Smooth muscle cell (in vitro differentiated cells): ENCODE measurements around the gene ZNF106. TPM values are rescaled to one million over a fixed set of nuclear protein-coding genes. Genes with fewer than 3 reads are reported as not detected.

Source experiments
- DNase-seq: peaks from one replicate; lab custom pipeline; 2025; ENCODE audit not compliant: unreplicated experiment; lab: John Stamatoyannopoulos, UW
- H2AFZ ChIP-seq: fragments of 200-600 bp; sonication (generic); 2 replicates; pipeline ENCODE4 v1.6.0; 2016; ENCODE audit warnings: antibody characterized with exemption, low read depth, mild to moderate bottlenecking
- H3F3A ChIP-seq: fragments of 200-600 bp; sonication (generic); 2 replicates; pipeline ENCODE4 v1.6.0; 2017; ENCODE audit warnings: antibody characterized with exemption, low read depth
- H3K27ac ChIP-seq: fragments of 200-600 bp; sonication (generic); 2 replicates; pipeline ENCODE4 v1.5.1; 2016; ENCODE audit warnings: low read depth, mild to moderate bottlenecking
- H3K27me3 ChIP-seq: fragments of 200-600 bp; sonication (generic); 2 replicates; pipeline ENCODE4 v1.6.1; 2016; ENCODE audit warnings: low read depth, mild to moderate bottlenecking
- H3K36me3 ChIP-seq: fragments of 200-600 bp; sonication (generic); 2 replicates; pipeline ENCODE4 v1.5.1; 2016; ENCODE audit warnings: low read depth
- H3K4me1 ChIP-seq: fragments of 200-600 bp; sonication (generic); 2 replicates; pipeline ENCODE4 v1.5.1; 2016; ENCODE audit warnings: low read depth
- H3K4me2 ChIP-seq: fragments of 200-600 bp; sonication (generic); 2 replicates; pipeline ENCODE4 v1.6.0; 2016; ENCODE audit warnings: mild to moderate bottlenecking
- H3K4me3 ChIP-seq: fragments of 200-600 bp; sonication (generic); 2 replicates; pipeline ENCODE4 v1.5.1; 2016; ENCODE audit warnings: mild to moderate bottlenecking
- H3K79me2 ChIP-seq: fragments of 200-600 bp; sonication (generic); 2 replicates; pipeline ENCODE4 v1.6.0; 2016; ENCODE audit warnings: low read depth, mild to moderate bottlenecking
- H3K9ac ChIP-seq: fragments of 200-600 bp; sonication (generic); 2 replicates; pipeline ENCODE4 v1.6.0; 2016; ENCODE audit warnings: low read depth
- H3K9me3 ChIP-seq: fragments of 200-600 bp; sonication (generic); replicated peaks from 2 replicates; pipeline ENCODE4 v1.5.1; 2016; ENCODE audit warnings: low read depth
- H4K20me1 ChIP-seq: fragments of 200-600 bp; sonication (generic); 2 replicates; pipeline ENCODE4 v1.6.0; 2016; ENCODE audit warnings: low read depth
- CTCF ChIP-seq: fragments of 200-600 bp; sonication (generic); IDR thresholded peaks from 2 replicates; pipeline ENCODE4 v1.5.1; 2017; ENCODE audit warnings: borderline replicate concordance, mild to moderate bottlenecking, antibody characterized with exemption; ENCODE audit not compliant: insufficient read depth, poor library complexity, severe bottlenecking
- WGBS: methylation state at CpG from one replicate; pipeline ENCODE4 v1.1.7; 2016; ENCODE audit warnings: low lambda C conversion rate; 5-methylcytosine and 5-hydroxymethylcytosine counted together
- polyA plus RNA-seq: library from polyadenylated mRNA; unstranded; fragments of >200 nt; fragmentation: Nextera tagmentation; extraction: Ambion mirVana; gene quantifications from 2 replicates; pipeline ENCODE4 v1.2.1, GENCODE V29; 2016
- total RNA-seq: library from RNA; depleted of rRNA; stranded (reverse); fragments of >200 nt; gene quantifications from 2 replicates; pipeline ENCODE4 v1.2.3, GENCODE V29; 2014

Gene ZNF106
- total and polyA plus RNA-seq, 2 experiments from 2014 or later, result 24.5 to 27.2 TPM

GRCh38 chr15:42483677-42484076 lies 7.3 kb downstream of the ZNF106 start:
- H3K27ac ChIP-seq, result no peak overlapping the region
- H3K79me2 ChIP-seq, result peaks cover 86% of the 10 kb centered on the region
- no peak overlapping the region for H3K4me3 ChIP-seq
- H3K4me2 ChIP-seq, result no peak overlapping the region
- no peaks in the 10 kb centered on the region for H3F3A ChIP-seq
- no peak for DNase-seq
- TF ChIP-seq CTCF, result no peak
- peaks cover 49% of the 10 kb centered on the region for H4K20me1 ChIP-seq
- H3K36me3 ChIP-seq, result no peaks in the 10 kb centered on the region
- H3K9ac ChIP-seq, result no peak overlapping the region
- H3K9me3 ChIP-seq, result no peaks in the 10 kb centered on the region
- no peak overlapping the region for H2AFZ ChIP-seq
- WGBS, result 100% methylated on average over 1 of the region's 1 CpG
- no peaks in the 10 kb centered on the region for H3K27me3 ChIP-seq
- no peaks in the 10 kb centered on the region for H3K4me1 ChIP-seq

GRCh38 chr15:42482701-42483100 lies 8.2 kb downstream of the ZNF106 start:
- H3K4me3 ChIP-seq, result no peak overlapping the region
- H3K4me1 ChIP-seq, result no peaks in the 10 kb centered on the region
- H3K4me2 ChIP-seq, result no peak overlapping the region
- H3K36me3 ChIP-seq, result no peaks in the 10 kb centered on the region
- H3K79me2 ChIP-seq, result peaks cover 78% of the 10 kb centered on the region
- no peak overlapping the region for H3K27ac ChIP-seq
- 97% methylated on average over 6 of the region's 6 CpGs for WGBS
- no peaks in the 10 kb centered on the region for H3K9me3 ChIP-seq
- no peaks in the 10 kb centered on the region for H3F3A ChIP-seq
- H2AFZ ChIP-seq, result no peak overlapping the region
- no peak for DNase-seq
- TF ChIP-seq CTCF, result no peak
- H3K9ac ChIP-seq, result no peak overlapping the region
- no peaks in the 10 kb centered on the region for H3K27me3 ChIP-seq
- H4K20me1 ChIP-seq, result peaks cover 53% of the 10 kb centered on the region

GRCh38 chr15:42474827-42475226 lies 16.1 kb downstream of the ZNF106 start:
- H3K27ac ChIP-seq, result no peak overlapping the region
- H3K9me3 ChIP-seq, result no peaks in the 10 kb centered on the region
- peaks cover 78% of the 10 kb centered on the region for H4K20me1 ChIP-seq
- H3K9ac ChIP-seq, result no peak overlapping the region
- H3K79me2 ChIP-seq, result peaks cover 51% of the 10 kb centered on the region
- H3K4me3 ChIP-seq, result no peak overlapping the region
- no peaks in the 10 kb centered on the region for H3F3A ChIP-seq
- no peaks in the 10 kb centered on the region for H3K27me3 ChIP-seq
- no peak for TF ChIP-seq CTCF
- no peak overlapping the region for H3K4me2 ChIP-seq
- WGBS, result 92% methylated on average over 2 of the region's 2 CpGs
- no peaks in the 10 kb centered on the region for H3K36me3 ChIP-seq
- no peak overlapping the region for H2AFZ ChIP-seq
- DNase-seq, result no peak
- no peaks in the 10 kb centered on the region for H3K4me1 ChIP-seq

- H3K4me3 ChIP-seq, result no peak overlapping the region
- H4K20me1 ChIP-seq, result peaks cover 54% of the 10 kb centered on the region
- H3K27me3 ChIP-seq, result no peaks in the 10 kb centered on the region
- H2AFZ ChIP-seq, result no peak overlapping the region
- H3K79me2 ChIP-seq, result peaks cover 43% of the 10 kb centered on the region
- no peak for TF ChIP-seq CTCF
- no peak overlapping the region for H3K4me2 ChIP-seq
- H3F3A ChIP-seq, result no peaks in the 10 kb centered on the region
- H3K9me3 ChIP-seq, result no peaks in the 10 kb centered on the region
- no peak overlapping the region for H3K27ac ChIP-seq
- H3K36me3 ChIP-seq, result no peaks in the 10 kb centered on the region
- DNase-seq, result no peak
- H3K9ac ChIP-seq, result no peak overlapping the region
- H3K4me1 ChIP-seq, result no peaks in the 10 kb centered on the region
- WGBS, result 96% methylated on average over 3 of the region's 3 CpGs
Measured at GRCh38 chr15:42471002-42471401, 19.9 kb downstream of the ZNF106 start.
